ENCODE results near the gene GPR61.

GPR61 gene

DNA sequence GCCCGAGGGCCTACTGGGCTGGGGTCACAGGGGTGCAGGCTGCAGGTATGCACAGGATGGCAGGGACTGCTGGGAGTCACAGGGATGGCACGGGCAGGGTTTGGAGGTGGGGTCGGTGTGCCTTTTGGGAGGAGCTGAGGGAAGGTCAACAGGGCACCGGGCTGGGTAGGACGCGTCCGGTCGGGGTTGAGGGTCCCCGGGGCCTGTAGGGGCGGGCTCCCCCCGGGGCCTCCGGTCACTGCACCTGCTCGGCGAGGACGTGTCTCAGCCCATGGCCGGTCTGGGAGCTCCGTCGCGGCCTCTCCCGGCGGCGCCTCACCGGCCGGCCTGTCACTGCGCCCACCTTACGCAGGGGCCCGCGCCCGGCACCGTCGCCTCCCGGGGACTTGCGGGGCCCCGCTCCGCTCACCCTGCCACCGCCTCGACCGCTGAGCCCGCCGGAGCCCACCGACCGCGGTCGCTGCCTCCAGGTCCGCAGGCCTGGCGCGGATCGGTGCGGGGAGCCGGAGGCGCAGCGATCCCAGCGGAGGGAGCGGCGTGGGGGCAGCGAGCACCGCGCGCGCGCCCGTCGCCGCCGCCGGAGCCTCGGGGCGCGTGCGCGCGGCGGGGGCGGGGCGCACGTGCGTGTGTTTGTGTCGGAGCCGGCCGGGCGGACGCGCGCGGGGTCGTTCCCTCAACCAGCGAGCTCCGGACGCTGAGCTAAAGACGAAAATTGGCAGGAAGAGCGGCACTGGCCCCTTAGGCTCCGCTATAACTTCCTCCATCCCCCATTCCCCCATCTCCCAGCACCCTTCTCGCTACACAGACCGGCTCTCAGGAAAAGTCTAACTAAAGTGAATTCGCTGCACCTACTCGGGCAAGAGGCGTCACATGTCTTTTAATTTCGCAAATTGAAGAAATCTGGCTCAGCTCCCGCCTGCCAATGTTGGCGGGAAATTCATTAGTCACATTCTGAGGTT, 30.2 kb upstream of the GPR61 start, which contains the start of gene AMIGO1:
TSS of gene AMIGO1 (minus strand) at position 552 of the 959 bp plus-strand sequence. CDS start 815 bp downstream, outside the sequence.
- peak; percentile 9 for DNase-seq

DNA sequence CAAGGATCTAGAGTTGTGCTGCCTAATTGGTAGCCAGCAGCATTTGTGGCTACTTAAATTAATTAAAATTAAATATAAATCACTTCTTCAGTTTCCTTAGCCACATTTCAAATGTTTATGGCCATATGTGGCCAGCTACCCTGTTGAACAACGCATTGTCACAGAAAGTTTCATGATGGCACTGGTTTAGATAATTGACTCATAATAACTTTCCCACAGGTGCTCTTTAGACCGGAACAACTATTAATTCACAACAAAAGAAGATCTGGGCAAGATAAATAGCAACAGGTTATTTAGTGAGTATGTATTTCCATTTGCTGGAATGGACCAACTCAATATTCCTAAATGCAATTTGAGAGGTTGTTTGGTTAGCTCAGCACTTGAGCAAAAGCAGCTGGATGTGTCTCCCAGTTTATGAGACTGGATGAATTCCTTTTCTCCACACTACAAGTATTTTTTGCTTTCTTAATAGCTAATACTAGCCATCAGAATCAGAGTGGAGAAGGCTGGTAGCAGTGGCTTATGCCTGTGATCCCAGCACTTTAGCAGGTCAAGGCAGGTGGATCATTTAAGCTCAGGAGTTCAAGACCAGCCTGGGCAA, 26.5 kb upstream of the GPR61 start:
- peak; percentile 57 for DNase-seq

DNA sequence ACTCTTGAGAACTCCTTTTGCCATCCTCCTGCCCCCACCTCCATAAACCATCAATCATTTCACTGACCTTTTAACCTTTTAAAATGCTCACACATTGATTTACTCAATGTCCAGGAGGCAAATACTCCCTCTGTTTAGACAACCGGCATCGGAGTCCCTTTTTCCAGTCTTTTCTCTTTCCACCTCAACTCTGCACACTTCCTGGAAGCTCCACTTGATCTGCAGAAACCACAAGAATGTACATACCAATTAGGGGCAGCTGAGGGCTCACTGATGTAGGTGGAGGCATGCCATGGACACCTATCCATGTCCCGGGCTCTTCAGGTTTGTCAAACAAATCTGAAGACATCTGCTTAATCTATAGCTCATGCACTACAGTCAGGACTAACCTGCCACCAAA, 24.8 kb upstream of the GPR61 start:
- DNase-seq: no peak

DNA sequence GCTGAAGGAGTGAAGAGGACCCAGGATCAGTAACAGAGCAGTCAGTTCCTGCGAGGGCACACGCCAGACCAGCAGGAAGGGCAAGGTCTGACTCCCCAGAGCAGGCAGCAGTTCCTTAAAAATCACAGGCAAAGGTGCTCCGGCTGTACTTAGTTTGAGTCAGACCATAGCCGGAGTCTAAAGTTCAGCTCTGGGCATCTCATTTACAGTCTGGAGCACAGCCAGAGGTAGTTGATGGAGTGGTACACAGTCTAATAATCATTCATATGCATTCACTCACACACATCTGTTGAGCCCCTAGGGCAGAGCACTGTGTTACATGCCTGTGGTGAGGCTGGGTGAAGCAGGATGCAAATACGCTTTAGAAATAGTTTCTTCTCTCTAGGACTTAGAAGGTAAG, 22.8 kb upstream of the GPR61 start:
- DNase-seq: peak; percentile 3

DNA sequence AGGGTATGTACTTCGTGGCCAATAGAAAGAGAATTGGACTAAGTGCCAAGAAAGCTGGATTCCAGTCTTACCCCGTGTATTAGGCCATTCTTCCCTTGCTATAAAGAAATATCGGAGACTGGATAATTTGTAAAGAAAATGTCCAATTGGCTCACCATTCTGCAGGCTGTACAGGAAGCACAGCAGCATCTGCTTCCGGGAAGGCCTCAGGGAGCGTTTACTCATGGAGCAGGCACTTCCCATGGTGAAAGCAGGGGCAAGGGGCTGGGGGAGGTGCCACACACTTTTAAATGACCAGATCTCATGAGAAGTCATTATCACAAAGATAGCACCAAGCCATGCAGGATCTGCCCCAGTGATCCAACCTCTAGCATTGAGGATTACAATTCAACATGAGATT, 22.3 kb upstream of the GPR61 start:
- DNase-seq: no peak

DNA sequence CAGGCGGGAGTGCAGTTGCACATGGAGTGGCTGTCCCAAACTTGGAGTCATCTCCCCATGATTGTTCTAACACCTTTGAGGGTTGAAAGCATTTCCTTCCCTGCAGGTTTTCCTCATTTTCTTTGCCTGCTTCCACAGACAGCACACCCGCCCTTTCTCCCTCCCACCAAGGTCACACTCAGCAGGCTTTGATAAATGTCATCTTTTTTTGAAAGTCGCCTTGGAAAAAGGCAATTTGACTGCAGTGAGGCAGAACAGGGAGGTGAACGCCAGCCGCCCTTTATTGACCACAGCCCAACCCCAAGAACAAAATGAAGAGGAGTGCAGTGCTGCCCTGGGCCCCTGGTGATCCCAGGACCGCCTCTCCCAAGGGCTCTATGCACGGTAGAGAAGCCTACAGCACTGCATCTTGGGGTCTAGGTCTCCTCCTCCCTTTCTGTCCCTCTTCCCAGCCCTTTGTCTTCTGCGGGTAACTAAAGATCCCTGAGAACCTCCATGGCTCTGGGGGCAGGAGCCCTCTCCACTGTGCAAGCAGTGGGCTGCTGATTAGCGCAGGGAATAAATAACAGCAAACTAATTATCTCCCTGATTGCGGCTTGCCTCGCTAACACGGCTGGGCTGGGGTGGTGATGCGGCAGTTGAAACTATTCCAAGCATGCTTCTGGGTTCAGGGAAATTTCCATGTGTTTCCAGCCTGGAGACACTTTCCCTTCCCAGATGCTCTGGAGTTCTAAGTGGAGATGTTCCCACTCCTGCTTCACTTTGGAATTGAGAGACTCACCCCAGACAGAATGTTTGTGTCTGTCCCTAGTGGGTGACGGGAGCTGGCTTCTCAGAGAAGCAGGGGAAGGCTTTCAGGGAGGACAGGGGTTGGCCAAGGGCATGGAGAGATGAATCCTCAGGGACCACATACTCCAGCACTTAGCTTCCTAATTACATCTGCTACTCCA, 18.4 kb upstream of the GPR61 start:
- DNase-seq: no peak

DNA sequence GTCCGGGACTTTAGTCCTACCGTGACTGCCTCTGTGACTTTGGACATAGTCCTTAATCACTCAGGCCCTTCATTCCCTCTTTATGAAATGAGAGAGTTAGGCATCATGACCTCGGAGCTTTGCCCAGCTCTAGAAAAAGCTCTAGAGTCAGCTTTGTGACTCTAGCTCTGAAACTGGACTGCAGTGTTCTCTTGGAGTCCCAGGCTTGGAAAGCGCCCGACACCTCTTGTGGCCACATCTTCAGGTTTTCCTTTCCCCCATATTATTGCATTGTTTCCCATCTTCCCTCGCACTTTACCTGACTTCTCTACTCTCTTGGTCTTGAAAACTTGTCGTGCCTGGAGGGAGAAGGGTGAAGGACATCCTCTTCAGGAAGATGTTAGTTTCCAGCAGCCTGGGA, 17.6 kb upstream of the GPR61 start:
- DNase-seq: no peak

DNA sequence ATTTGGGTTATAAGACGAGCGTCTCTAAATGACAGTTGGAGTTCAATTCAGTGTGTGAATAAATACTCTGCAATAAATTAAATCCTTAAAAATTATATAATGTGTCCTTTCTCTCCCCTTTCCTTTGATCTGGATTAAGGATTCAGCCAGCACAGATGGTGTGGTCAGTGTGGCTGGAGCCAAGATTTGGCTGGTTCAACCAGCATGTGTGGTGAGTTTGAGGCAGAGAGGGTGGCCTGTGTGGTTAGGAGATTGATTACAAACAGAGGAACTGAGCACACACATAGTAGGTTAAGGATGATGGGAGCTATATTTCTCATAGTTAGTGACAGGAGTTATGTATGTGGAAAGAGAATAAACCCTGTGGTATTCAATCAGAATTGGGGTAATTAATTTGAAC, 16.0 kb upstream of the GPR61 start:
- no peak for DNase-seq

DNA sequence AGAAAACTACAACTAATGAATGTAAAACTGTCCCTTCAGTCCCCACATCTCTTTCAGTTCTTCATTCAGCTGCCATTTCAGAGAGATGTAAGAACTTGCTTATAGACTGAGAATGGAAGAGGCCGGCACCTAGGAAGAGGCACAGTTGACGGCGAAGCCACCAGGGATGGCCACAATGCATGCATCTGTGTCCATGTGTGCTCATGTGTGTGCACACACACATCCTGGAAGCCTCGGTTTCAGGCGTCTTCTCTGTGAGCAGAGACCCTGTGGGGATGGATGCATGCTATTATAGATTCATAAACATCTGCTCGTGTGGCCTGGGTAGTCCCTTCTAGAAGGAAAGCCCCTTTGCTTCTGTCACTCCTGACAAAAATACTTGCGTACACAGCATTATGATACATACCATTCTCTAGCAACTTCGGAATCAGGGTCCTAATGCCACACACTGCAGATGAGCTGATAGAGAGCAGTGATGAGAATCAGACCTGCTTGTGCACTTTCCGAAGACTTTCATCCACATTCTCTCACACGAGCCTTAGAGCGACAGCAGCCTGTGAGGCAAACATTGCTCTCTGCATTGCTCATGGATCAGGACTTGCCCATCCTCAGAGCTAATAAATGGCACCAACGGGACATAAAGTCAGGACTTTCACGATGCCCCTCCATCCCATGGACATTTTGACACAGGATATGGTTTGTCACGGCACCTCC, 12.4 kb upstream of the GPR61 start:
- DNase-seq: no peak

DNA sequence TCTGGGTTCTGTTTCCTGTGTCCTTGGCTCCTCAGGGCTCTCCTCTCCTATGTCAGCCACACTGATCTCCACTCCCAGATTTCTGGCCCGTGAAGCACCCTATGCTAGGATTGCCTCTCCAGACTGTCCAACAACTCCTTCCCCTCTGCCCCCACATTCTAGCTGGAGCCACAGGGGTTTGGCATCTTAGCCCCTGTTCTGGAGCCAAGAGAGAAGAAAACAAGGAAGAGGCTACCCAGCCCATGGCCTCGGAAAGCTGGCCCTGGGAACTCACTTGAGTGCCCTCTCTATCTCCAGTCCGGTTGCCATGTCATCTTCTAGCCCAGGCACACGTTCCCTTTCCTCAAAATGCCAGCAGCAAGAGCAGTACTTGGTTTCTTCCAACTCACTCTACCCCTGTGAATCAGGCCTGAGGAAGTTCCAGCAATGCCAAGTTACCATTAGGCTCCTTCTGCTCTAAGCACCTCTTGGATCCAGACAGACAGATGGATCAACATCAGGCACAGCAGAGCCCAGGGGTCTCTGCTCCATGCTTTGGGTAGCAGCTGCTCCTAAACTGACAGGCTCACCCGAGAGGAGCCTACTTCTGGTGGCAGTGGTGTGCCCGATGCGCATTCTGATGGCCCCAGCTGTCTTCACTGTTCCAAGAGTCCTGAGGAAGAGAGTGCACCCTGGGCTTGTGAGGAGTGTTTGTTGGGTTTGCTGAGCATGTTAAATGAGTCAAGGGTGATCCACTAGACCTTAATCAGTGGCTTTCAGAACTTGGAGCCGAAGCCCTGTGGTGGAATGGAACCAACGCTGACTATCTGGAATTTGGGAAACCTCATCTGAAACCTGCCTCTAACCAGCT, 11.6 kb upstream of the GPR61 start:
- no peak for DNase-seq

DNA sequence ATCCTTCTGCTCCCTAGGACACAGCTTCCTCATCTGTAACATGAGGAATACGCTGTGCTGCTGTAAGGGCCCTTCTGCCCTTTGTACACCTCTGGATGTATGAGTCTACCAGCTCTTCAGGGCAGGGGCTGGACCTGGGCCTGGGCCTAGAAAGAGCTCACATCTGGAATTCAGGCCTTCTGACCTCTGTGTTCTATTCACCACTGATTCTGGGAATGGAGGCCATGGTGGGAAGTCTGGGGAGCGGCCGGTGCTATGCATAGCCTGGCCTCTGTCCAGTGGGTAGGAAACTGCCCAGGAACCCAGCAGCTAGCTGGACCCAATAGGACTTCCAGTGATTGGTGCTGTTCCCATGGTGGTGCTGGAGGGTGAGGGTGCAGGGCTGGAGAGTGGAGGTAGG, 11.0 kb upstream of the GPR61 start:
- DNase-seq: no peak

DNA sequence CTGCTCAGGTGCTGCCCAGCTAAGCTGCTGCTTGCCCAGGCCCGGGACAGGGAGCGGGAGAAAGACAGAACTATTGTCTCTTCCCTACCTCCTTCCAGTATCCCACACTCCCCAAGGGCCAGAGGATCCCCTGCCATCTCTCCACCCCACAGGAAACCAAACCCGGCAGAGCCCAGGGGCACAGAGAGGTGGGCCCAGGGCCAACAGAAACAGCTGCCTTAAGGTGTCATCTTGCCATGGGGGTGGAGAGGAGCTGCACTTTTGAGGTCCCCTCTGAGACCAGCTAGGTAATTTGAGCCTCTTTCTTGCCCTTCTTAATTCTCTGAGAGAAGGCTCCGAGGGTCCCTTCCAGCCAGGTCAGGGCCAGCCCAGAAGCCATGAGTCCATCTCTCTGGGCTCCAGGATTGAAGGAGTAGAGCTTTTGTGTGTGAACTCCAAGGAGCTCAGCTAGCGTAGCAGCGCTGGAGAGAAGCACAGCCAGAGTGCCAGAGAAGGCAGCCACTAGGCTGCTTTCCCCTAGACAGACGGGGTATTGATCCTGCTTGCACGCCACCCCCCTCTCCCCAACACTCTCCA, 9.7 kb upstream of the GPR61 start:
- DNase-seq: peak; percentile 83

DNA sequence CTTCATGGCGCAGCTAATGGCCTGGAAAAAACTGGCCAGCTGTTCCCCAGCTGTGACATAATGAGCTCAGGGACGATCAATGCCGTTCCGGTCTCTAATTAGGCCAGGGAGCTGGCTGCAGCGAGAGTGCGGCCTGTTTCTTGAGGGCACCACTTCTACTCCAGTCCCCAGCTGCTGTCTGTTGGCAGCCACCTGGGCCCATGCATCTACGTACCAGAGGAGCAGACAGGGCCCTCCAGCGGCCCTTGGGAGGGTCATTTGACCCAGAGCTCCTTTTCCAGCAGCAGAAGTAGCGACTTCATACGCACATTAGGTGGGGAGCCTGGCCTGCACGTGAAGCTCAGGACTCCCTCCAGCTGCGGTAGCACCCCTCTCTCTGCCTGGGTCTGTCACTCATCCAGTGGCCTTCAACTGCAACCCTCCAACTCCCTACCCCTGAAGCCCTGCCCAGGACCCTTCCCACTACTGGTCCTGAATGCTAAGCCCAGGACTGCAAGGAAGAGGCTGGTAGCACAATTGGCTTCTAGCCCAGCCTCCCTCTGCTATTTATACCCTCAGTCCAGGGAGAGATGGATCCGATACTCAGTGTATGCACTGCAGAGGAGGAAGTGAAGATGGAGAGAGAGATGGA, 9.1 kb upstream of the GPR61 start:
- peak; percentile 94 for DNase-seq

DNA sequence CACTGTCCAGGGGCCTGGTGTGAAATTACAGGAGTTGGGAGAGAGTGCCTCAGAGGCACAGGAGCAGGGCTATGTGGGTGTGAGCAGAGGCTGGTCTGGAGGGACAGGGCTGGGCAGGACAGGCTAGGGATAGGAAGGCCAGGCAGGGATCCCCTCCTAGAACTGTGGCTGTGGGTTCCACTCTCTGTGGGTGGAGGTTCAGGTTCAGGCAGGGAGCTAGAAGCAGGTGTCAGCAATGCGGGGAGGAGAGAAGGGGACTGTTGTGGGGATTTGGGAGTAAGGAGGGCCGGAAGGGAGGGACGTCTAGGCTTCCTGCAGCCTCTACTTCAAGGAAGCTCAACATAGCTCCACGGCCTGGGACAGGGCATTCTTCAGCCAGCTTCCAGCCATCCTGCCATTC, 8.3 kb upstream of the GPR61 start:
- DNase-seq: no peak

DNA sequence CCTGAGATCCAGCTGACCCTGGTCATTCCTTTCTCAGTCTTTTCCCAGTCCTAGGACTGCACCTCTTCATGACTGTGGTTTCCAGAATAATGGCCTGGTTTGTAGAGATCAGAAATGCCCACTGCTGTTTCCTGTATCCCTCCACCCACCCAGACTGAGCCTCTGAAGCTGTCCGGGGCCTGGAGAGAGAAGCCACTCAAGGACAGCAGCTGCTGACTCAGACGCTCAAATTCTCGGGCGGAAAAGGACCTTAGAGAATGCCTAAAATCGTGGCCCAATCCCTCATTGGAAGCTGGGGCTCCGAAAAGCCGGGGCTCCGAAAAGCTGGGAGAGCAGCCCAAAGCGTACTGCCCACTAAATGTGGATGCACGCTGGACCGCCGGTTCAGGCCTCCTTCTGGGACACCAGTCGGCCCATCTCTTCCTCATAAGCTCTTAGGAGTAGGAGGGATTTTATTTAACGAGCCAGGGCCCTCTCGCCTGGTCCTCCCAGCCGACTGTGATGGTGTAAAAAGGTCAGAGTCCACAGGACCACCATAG, 7.8 kb upstream of the GPR61 start:
- DNase-seq: peak; percentile 12

DNA sequence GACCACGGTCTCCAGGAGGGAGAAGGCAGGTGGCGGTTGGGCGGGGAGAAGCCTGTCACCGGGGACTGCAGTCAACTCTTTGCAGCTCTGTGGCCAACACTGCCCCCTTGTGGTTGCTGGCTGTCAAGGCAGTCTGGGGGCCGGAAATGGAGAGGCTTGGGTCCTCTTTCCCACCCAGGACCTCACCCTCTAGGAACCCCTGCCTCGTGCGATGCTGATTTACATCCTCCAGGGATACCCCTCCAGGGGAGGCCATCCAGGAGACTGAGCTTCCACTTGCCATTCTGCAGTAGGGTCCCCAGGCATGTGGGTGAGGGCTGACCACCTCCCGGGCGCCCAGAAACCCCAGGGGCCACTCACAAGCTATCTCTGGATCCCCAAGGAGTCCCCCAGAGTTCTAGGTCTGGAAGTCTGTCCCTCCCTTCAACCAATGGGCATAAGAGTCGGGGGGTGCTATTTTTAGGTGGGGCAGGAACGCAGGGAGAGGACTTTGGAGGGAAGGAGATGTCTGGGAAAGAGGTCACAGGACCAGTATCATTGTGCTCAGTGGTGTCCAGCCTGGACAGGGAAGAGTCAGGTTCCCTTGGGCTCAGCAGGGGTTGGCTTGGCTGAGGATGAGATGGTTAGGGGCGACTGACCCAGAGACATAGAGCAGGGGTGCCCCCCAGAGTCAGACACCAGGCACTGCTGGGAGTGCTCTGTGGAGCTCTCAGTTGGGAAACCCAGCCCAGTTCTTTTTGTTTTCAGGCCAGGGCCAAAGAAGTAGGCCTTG, 7.1 kb upstream of the GPR61 start:
- peak; percentile 45 for DNase-seq

DNA sequence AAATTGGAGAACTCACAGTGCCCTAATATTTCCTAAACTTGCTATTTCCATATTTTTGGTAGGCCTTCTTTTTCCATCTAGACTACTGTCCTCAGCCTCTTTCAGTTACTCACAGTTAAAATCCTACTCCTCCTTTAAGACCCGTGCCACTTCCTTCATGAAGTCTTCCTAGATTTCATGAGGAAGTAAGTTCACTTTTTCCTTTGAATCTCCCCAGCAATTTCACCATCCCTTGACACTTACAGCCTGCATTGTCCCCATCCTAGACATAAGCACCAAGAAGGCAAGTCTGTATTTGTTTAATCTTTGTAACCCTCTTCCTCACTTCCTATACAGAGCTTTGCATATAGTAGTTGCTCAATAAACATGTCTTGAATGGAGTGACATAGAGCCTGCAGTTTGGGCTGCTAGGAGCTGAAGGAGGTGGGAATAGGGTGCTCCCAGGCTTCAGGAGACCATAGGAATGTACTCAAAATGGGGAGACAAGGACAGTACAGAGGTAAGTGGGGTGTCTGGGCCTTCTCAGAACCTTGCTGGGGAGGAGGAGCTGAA, 5.3 kb upstream of the GPR61 start:
- DNase-seq: no peak

DNA sequence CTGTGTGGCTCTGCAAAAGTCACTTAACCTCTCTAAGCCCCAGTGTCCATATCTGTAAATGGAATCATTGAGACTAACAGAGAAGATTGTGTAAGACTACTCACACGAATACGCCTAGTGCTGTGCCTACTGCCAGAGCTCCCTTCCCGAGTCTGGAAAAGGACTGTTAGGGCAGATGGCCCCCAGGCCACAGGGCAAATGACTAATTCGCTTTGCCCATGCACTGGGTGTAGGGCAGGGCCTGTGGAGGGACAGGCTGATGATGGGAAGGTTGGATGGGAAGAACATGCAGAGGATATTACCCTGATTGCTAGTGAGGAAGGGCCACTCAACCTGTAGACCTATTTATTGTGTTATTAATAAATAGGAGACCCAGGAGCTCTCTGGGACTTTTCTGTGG, 4.2 kb upstream of the GPR61 start:
- no peak for DNase-seq

DNA sequence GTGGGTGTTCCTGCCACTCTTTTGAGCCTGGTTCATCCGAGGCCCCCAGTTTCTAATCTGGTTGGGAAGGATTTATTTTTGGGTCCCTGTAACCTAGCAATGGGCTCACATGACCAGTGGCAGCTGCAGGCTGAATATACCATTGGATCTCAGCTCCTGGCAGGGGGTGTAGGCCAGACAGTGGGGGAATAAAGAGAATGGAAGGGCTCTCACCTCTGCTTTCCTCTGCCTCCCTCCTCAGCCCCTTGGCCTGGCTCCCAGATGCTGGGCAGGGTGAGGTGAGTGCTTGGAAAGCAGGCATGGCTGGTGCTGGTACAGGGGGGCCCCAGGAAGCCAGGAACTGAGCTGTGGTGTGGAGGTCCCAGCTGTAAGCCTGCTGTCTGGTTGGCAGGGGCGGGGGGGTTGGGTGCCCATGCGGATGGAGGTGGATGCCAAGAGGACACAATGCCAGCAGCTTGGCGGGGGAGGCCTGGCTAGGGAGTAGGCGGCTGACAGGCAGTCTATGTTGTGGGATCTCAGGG, 3.6 kb upstream of the GPR61 start:
- DNase-seq: peak; percentile 53

Data from DMS79 (cell line).